22Rv1 (cell line): ENCODE measurements around the gene DHRSX.

Experiments
- CTCF ChIP-seq: fragments of 450-650 bp; IDR thresholded peaks from 2 replicates; pipeline ENCODE4 v1.5.1; 2017; ENCODE audit warnings: mild to moderate bottlenecking
- ZFX ChIP-seq: fragments of 450-650 bp; IDR thresholded peaks from 2 replicates; pipeline ENCODE4 v1.6.1; 2017; ENCODE audit warnings: antibody characterized with exemption, borderline replicate concordance

DNA sequence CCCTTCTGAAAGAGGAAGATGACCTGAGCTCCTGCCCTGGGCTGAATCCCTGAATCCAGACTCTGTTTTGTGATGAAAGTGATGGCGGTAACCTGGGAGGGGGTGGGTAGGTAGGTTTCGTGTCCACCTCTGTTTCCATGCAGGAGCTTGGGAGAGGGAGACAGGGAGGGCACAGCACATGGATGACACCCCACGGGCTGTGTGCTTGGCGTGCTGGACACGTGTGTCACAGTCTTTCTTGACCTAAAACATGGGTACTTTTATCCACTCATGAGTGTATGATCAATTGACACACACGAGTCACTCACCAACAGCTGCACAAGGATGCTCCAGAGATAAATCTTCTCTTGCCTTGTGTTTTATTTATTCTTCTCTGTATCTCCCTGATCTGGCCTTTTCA, 111.5 kb downstream of the DHRSX start:
- TF ChIP-seq CTCF (no peak), ZFX (no peak)
